AG09309 (cell line): ENCODE measurements around the gene CHI3L2.

ENCODE experiments used
- DNase-seq: peaks from one replicate; pipeline ENCODE4 v3.0.0-alpha.2; 2010; ENCODE audit warnings: low read depth
- H3K4me3 ChIP-seq: 2 replicates; pipeline ENCODE4 v1.5.1; 2011; ENCODE audit warnings: mild to moderate bottlenecking, low read depth, low read length, moderate library complexity; ENCODE audit not compliant: control insufficient read depth
- TF ChIP-seq, protein P1 (sequence below): IDR thresholded peaks from 2 replicates; pipeline ENCODE4 v1.5.1; 2011; ENCODE audit warnings: mild to moderate bottlenecking, low read depth, low read length, inconsistent platforms; ENCODE audit not compliant: insufficient read depth, control insufficient read depth; ENCODE audit errors: missing control alignments

CHI3L2 gene

GRCh38 chr1:111249960-111250359, 22.4 kb downstream of the CHI3L2 start:
- H3K4me3 ChIP-seq, result no peak overlapping the region
- TF ChIP-seq, protein P1, sequence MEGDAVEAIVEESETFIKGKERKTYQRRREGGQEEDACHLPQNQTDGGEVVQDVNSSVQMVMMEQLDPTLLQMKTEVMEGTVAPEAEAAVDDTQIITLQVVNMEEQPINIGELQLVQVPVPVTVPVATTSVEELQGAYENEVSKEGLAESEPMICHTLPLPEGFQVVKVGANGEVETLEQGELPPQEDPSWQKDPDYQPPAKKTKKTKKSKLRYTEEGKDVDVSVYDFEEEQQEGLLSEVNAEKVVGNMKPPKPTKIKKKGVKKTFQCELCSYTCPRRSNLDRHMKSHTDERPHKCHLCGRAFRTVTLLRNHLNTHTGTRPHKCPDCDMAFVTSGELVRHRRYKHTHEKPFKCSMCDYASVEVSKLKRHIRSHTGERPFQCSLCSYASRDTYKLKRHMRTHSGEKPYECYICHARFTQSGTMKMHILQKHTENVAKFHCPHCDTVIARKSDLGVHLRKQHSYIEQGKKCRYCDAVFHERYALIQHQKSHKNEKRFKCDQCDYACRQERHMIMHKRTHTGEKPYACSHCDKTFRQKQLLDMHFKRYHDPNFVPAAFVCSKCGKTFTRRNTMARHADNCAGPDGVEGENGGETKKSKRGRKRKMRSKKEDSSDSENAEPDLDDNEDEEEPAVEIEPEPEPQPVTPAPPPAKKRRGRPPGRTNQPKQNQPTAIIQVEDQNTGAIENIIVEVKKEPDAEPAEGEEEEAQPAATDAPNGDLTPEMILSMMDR, result no peak
- DNase-seq, result no peak

DNA sequence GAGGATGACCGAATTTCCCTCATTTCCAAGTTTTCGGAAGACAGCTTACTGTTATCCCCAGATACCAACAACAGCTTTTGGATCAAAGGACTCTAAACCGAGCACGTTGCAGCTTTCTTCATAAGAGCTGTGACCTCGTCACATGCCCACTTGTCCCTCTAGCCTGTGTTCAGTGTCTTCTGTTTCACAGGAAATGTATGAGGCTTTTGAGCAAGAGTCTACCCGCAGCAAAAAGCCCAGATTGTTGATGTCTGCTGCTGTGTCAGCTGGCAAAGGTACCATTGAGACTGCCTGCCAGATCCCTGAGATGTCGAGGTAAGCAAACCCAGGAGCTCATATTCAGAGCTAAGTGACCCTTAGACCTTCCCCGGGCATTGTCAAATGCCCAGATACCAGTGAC, 24.1 kb downstream of the CHI3L2 start:
- no peak for DNase-seq
- no peak overlapping the region for H3K4me3 ChIP-seq
- TF ChIP-seq, protein P1, result no peak

DNA sequence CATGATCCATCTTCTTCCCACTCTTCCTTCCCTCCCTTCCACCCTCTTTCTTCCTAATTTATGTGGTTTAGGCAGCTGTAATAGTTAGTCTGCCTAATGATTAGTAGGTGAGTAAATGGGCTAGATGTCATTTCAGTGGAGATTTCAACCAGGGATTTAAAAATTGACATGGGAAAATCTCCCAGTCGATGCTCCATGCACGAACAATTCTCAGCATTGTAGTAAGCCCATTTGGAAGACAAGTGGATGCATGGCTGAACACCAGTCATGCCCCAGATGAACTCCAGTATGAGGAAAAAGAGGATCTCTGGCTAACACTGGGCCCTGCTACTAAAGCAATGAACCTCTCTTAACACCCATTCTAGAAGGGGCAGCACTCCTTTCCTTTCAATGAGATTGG, 25.3 kb downstream of the CHI3L2 start:
- no peak for DNase-seq
- TF ChIP-seq, protein P1, result no peak
- no peak overlapping the region for H3K4me3 ChIP-seq

- TF ChIP-seq, protein P1, result no peak
- no peak overlapping the region for H3K4me3 ChIP-seq
- no peak for DNase-seq
Measured at GRCh38 chr1:111253876-111254275, 26.4 kb downstream of the CHI3L2 start.

- DNase-seq, result no peak
- H3K4me3 ChIP-seq, result no peak overlapping the region
- TF ChIP-seq, protein P1, result no peak
Measured at GRCh38 chr1:111256988-111257658, 29.6 kb downstream of the CHI3L2 start.

DNA sequence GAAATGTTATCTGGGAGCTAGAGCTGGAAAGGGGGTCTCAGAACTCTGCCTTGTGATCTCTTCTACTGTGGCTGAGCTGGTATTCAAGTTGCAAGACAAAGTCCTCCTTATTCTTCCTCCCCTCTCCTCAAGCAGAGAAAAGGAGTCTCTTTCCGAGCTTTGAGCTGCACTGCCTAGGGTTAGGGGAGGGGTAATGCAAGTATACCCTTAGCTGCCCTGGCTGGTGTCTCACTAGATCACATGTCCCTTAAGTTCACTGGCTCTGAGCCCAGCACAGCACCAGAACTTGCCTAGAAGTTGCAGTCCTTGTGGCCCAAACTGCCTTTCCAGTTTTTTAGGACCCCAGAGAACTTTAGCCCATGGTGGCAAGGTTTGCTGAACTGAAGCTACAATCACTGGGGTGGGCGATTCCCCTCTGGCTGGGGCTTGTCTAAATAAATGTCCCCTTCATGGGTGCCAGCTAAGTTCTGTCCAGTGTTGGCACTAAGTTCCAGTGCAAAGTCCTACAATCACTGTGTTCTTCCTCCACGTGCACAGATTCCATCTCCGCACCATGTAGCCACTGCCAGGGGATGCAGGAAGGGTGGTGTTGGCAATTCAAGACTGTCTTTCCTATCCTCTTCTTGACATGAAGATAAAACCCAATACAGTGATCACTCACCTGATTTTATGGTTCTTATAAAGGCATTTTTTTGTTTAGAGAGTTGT, 40.4 kb downstream of the CHI3L2 start:
- TF ChIP-seq, protein P1, result no peak
- H3K4me3 ChIP-seq, result no peak overlapping the region
- no peak for DNase-seq
